GM21576 (cell line): ENCODE results near the gene PPP2R3B.
"Not testable (repeated sequence)": the region's sequence is repeated elsewhere in the genome, so short reads cannot be mapped to it uniquely, and the experiment has no call there.

Source experiments
- ATAC-seq: cut with Tn5 transposase; IDR thresholded peaks from one replicate; pipeline ENCODE4 v1.9.1; 2021; ENCODE audit warnings: mild to moderate bottlenecking, moderate library complexity; ENCODE audit not compliant: unreplicated experiment

The PPP2R3B gene

GRCh38 chrX:305781-306613 is 80.7 kb downstream of the PPP2R3B start:
- not testable (repeated sequence) for ATAC-seq

DNA sequence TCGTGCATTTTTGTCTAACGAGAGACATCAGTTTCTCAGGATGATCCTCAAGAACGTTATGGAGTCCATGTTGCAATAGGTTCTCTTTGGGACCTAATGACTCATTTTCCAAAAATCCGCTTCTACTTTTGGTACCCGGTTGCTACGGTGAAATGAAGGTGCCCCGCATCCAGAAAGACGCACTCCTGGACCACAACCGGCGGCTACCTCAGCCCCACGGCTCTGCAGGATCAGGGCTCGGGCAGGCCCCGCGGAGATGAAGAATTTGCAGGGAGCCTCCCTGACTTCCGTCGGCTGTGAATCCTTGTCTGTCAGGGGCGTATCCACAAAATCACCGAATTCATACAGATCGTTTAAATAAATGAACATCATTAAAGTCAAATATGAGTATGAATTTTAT is 83.7 kb downstream of the PPP2R3B start:
- no peak for ATAC-seq

GRCh38 chrX:300334-300733 is 86.4 kb downstream of the PPP2R3B start:
- ATAC-seq = no peak

GRCh38 chrX:298993-299392 is 87.7 kb downstream of the PPP2R3B start:
- no peak for ATAC-seq

DNA sequence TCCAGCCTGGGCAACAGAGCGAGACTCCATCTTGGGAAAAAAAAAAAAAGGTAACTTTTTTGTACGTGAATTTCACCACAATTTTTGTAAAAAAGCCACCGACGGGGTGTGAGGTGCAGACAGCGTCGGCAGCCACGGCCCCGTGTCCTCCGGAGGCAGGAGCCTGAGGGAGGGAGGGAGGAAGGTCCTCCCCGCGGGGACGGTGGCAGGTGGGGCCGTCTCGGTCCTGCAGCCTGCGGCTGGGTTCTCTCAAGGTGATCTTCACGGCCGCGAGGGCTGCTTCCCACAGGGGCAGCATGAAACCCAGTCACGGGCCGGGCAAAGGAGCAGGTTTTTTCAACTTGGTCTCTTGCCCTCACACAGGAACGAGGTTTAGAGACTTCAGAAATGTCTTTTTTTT is 91.6 kb downstream of the PPP2R3B start:
- ATAC-seq = no peak

DNA sequence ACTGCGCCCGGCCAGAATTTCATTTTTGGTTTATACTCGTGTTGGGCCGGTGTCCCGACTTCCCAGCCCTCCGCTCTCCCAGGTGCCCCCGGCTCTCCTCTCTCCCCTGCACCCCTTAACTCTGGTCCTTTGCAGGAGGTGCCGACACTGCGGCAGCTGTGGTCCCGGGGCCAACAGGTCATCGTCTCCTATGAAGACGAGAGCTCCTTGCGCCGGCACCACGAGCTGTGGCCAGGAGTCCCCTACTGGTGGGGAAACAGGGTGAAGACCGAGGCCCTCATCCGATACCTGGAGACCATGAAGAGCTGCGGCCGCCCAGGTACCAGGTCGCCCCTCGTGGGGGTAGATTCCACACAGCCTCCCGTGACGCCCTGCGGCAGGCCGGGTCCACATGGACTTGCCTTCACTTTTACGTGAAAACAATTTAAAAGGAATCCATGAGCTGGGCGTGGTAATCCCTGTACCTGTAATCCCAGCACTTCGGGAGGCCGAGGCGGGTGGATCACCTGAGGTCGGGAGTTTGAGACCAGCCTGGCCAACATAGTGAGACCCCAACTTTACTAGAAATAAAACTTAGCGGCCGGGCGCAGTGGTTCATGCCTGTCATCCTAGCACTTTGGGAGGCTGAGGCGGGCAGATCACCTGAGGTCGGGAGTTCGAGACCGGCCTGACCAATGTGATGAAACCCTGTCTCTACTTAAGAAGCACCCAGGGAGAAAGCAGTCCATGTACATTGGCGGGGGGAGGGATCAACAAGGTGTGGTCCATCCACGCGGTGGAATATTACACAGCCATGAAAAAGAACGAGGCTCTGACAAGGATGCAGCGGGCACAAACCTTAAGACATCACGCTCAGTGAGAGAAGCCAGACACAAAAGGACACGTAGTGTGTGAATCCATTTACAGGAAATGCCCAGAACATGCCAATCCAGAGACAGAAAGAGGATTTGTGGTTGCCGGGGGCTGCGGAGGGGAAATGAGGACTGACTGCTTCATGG is 93.5 kb downstream of the PPP2R3B start:
- no peak for ATAC-seq

GRCh38 chrX:291411-291901 is 95.3 kb downstream of the PPP2R3B start:
- ATAC-seq = no peak

GRCh38 chrX:290476-291166 is 96.1 kb downstream of the PPP2R3B start:
- no peak for ATAC-seq

- no peak for ATAC-seq
Observed at GRCh38 chrX:288561-288991, 98.1 kb downstream of the PPP2R3B start.

- ATAC-seq = no peak
Observed at GRCh38 chrX:287670-288069, 99.0 kb downstream of the PPP2R3B start.

- no peak for ATAC-seq
Observed at GRCh38 chrX:285076-285677, 101.5 kb downstream of the PPP2R3B start.
